ENCODE measurements around the gene CDKL5.

Gene CDKL5

GRCh38 chrX:18652636-18653035 is 227.2 kb downstream of the CDKL5 start:
- no peak for DNase-seq

GRCh38 chrX:18654875-18655836 is 229.7 kb downstream of the CDKL5 start:
- DNase-seq, result peak; percentile 70

GRCh38 chrX:18661273-18661672 is 235.9 kb downstream of the CDKL5 start:
- no peak for DNase-seq

- DNase-seq, result no peak
Observed at GRCh38 chrX:18664947-18665346, 239.5 kb downstream of the CDKL5 start.

- no peak for DNase-seq
Observed at GRCh38 chrX:18666614-18667013, 241.2 kb downstream of the CDKL5 start.

GRCh38 chrX:18668071-18668835 is 242.8 kb downstream of the CDKL5 start:
- no peak for DNase-seq

GRCh38 chrX:18672008-18672407 is 246.6 kb downstream of the CDKL5 start, which contains the start of gene RS1:
Gene RS1 (minus strand): TSS chrX:18672108. CDS start chrX:18672068, 40 bp downstream.
- no peak for DNase-seq

GRCh38 chrX:18674417-18674787 is 249.0 kb downstream of the CDKL5 start:
- DNase-seq, result peak; percentile 74

- peak; percentile 74 for DNase-seq
Observed at GRCh38 chrX:18674788-18675735, 249.7 kb downstream of the CDKL5 start.

- DNase-seq, result peak; percentile 40
Observed at GRCh38 chrX:18676050-18676449, 250.6 kb downstream of the CDKL5 start.

GRCh38 chrX:18676470-18676869 is 251.1 kb downstream of the CDKL5 start:
- DNase-seq, result peak; percentile 40

- no peak for DNase-seq
Observed at GRCh38 chrX:18677161-18677869, 251.9 kb downstream of the CDKL5 start.

- no peak for DNase-seq
Observed at GRCh38 chrX:18681996-18682395, 256.6 kb downstream of the CDKL5 start.

- no peak for DNase-seq
Observed at GRCh38 chrX:18682979-18683387, 257.6 kb downstream of the CDKL5 start.

GRCh38 chrX:18687856-18688495 is 262.6 kb downstream of the CDKL5 start:
- no peak for DNase-seq

GRCh38 chrX:18691431-18691830 is 266.0 kb downstream of the CDKL5 start:
- no peak for DNase-seq

- no peak for DNase-seq
Observed at GRCh38 chrX:18692541-18692940, 267.1 kb downstream of the CDKL5 start.

GRCh38 chrX:18696653-18697052 is 271.2 kb downstream of the CDKL5 start:
- no peak for DNase-seq

- DNase-seq, result no peak
Observed at GRCh38 chrX:18698737-18699650, 273.6 kb downstream of the CDKL5 start.
